Omental fat pad (tissue), 4 donors: Measurements from ENCODE around the gene MRPL45. TPM values are rescaled to one million over a fixed set of nuclear protein-coding genes. Genes with fewer than 3 reads are reported as not detected.

Experiments used
- ATAC-seq: fragments of 150-250 bp; one replicate; pipeline ENCODE4 v1.9.1; 2016; ENCODE audit warnings: mild to moderate bottlenecking, moderate library complexity; ENCODE audit not compliant: low FRiP score
- DNase-seq: peaks from one replicate; pipeline ENCODE4 v3.0.0-alpha.2; 2019; ENCODE audit warnings: low spot score
- CTCF ChIP-seq, 3 donors: fragments of 450-650 bp; IDR thresholded peaks; one replicate each; pipeline ENCODE4 v1.5.1; 2016 to 2017; ENCODE audit warnings: antibody characterized with exemption in 3 of 3, mild to moderate bottlenecking in 3 of 3, moderate library complexity in 2 of 3
- total RNA-seq, 4 donors: library from RNA; depleted of rRNA; stranded (reverse); fragments of >200 nt; gene quantifications; one replicate each; pipeline ENCODE4 v1.1.0, GENCODE V29; 2016

Gene MRPL45
- total RNA-seq, 4 donors from 2014 or later: 19.1 to 38.4 (median 31.6) TPM

GRCh38 chr17:38353668-38354067, 56.7 kb downstream of the MRPL45 start:
- DNase-seq: no peak

GRCh38 chr17:38354466-38354865, 57.5 kb downstream of the MRPL45 start:
- ATAC-seq (no peak), DNase-seq (no peak)
- no peak for TF ChIP-seq CTCF (IDR thresholded peaks at IDR 0.05)

More at GRCh38 chr17:38353668-38354067, 56.7 kb downstream of the MRPL45 start:
- ATAC-seq: no peak
- TF ChIP-seq CTCF (IDR thresholded peaks at IDR 0.05): no peak

GRCh38 chr17:38355251-38355650, 58.3 kb downstream of the MRPL45 start:
- no peak for DNase-seq
- no peak for TF ChIP-seq CTCF (IDR thresholded peaks at IDR 0.05)
- ATAC-seq: no peak

GRCh38 chr17:38357486-38358123, 60.6 kb downstream of the MRPL45 start:
- no peak for TF ChIP-seq CTCF (IDR thresholded peaks at IDR 0.05)
- DNase-seq: no peak

GRCh38 chr17:38358586-38359513, 61.9 kb downstream of the MRPL45 start:
- DNase-seq: no peak
- TF ChIP-seq CTCF (IDR thresholded peaks at IDR 0.05): no peak
- no peak for ATAC-seq

More at GRCh38 chr17:38357486-38358123, 60.6 kb downstream of the MRPL45 start:
- no peak for ATAC-seq

- ATAC-seq (no peak), DNase-seq (no peak)
- TF ChIP-seq CTCF (IDR thresholded peaks at IDR 0.05): no peak
Measured at GRCh38 chr17:38361694-38362465, 64.9 kb downstream of the MRPL45 start.
